ENCODE data around the gene GIMAP5.

Gene GIMAP5

GRCh38 chr7:150735596-150736358 lies 1.4 kb upstream of the GIMAP5 start:
- ATAC-seq (no peak), DNase-seq (no peak)

- ATAC-seq: no peak
- DNase-seq: peak; percentile 42
Measured at GRCh38 chr7:150736864-150737263, 354 bp upstream of the GIMAP5 start.

- ATAC-seq: no peak
- DNase-seq: peak; percentile 35
Measured at GRCh38 chr7:150738092-150738491, 874 bp downstream of the GIMAP5 start.

GRCh38 chr7:150738591-150739001 lies 1.4 kb downstream of the GIMAP5 start:
- peak; percentile 35 for ATAC-seq
- DNase-seq: peak; percentile 17

GRCh38 chr7:150739033-150739432 lies 1.8 kb downstream of the GIMAP5 start:
- DNase-seq (no peak), ATAC-seq (no peak)

GRCh38 chr7:150740053-150740452 lies 2.8 kb downstream of the GIMAP5 start:
- ATAC-seq: peak; percentile 12
- DNase-seq: peak; percentile 41

GRCh38 chr7:150742286-150742968 lies 5.2 kb downstream of the GIMAP5 start:
- ATAC-seq (no peak), DNase-seq (peak; percentile 47)

- ATAC-seq (peak; percentile 12), DNase-seq (peak; percentile 13)
Measured at GRCh38 chr7:150744041-150744656, 6.9 kb downstream of the GIMAP5 start.

- ATAC-seq: no peak
- peak; percentile 13 for DNase-seq
Measured at GRCh38 chr7:150745086-150745485, 7.9 kb downstream of the GIMAP5 start.

- ATAC-seq (no peak), DNase-seq (no peak)
Measured at GRCh38 chr7:150745876-150746275, 8.7 kb downstream of the GIMAP5 start.

- ATAC-seq (no peak), DNase-seq (no peak)
Measured at GRCh38 chr7:150746921-150747320, 9.7 kb downstream of the GIMAP5 start.

GRCh38 chr7:150748376-150748775 lies 11.2 kb downstream of the GIMAP5 start:
- ATAC-seq: no peak
- DNase-seq: no peak

- no peak for ATAC-seq
- no peak for DNase-seq
Measured at GRCh38 chr7:150751702-150752101, 14.5 kb downstream of the GIMAP5 start.

GRCh38 chr7:150753239-150753638 lies 16.0 kb downstream of the GIMAP5 start:
- DNase-seq (peak; percentile 8), ATAC-seq (no peak)

GRCh38 chr7:150753826-150754603 lies 16.8 kb downstream of the GIMAP5 start:
- peak; percentile 39 for DNase-seq

GRCh38 chr7:150754951-150755350 lies 17.7 kb downstream of the GIMAP5 start:
- ATAC-seq (peak; percentile 58), DNase-seq (peak; percentile 20)

More at GRCh38 chr7:150753826-150754603, 16.8 kb downstream of the GIMAP5 start:
- peak; percentile 75 for ATAC-seq

- peak; percentile 77 for ATAC-seq
- DNase-seq: no peak
Measured at GRCh38 chr7:150755473-150756099, 18.4 kb downstream of the GIMAP5 start.

GRCh38 chr7:150756166-150756565 lies 18.9 kb downstream of the GIMAP5 start:
- DNase-seq (no peak), ATAC-seq (no peak)

GRCh38 chr7:150756858-150757257 lies 19.6 kb downstream of the GIMAP5 start:
- DNase-seq (no peak), ATAC-seq (no peak)

- ATAC-seq (no peak), DNase-seq (no peak)
Measured at GRCh38 chr7:150759479-150759878, 22.3 kb downstream of the GIMAP5 start.

- ATAC-seq (no peak), DNase-seq (no peak)
Measured at GRCh38 chr7:150766334-150766709, 29.1 kb downstream of the GIMAP5 start.

- no peak for ATAC-seq
- DNase-seq: no peak
Measured at GRCh38 chr7:150769768-150770167, 32.5 kb downstream of the GIMAP5 start.
